ENCODE data around the gene ZNF3.
A peak's percentile ranks its signal among the peaks of the same experiment; 100 is the strongest.

The ZNF3 gene

GRCh38 chr7:100088621-100089457 lies 7.3 kb upstream of the ZNF3 start, which contains the start of gene COPS6:
TSS of gene COPS6 (plus strand) at chr7:100088969. CDS start at chr7:100088991, 22 bp downstream.
- in situ Hi-C loops (cut with MboI; ENCODE audit: low sequenced_read_pairs): no loop called here
- Histone ChIP-seq H3K9me3 (no peaks in the 10 kb centered on the region), H3K4me3 (peak within 1 kb of the TSS; percentile 83), H3K36me3 (replicated peaks) (peaks cover 36% of the 10 kb centered on the region), H3K27me3 (ENCODE audit: low read depth) (no peaks in the 10 kb centered on the region), H3K4me1 (peaks cover 5% of the 10 kb centered on the region)
- peak; percentile 53 to 89 for DNase-seq (ENCODE audit: low spot score in 2 of 2)

DNA sequence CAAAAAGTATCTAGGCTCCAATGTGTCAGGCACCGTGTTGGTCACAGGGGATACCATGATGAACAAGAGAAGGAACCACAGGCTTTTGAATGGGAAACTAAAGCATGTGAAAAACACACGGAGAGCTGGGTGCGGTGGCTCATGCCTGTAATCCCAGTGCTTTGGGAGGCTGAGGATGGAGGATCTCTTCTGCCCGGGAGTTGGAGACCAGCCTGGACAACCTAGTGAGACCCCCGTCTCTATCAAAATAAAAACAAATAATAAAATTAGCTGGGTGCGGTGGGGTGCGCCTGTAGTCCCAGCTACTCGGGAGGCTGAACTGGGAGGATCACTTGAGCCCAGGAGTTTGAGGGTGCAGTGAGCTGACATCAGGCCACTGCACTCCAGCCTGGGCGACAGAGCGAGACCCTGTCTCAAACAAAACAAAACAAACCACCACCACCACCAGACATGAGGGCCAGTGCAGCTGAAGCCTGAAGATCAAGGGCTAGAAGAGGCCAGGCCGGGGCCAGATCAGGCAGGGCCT lies 6.6 kb upstream of the ZNF3 start:
- Histone ChIP-seq H3K36me3 (replicated peaks) (peaks cover 29% of the 10 kb centered on the region), H3K9me3 (no peaks in the 10 kb centered on the region), H3K4me3 (peak overlapping the region; percentile 83), H3K4me1 (peaks cover 5% of the 10 kb centered on the region), H3K27me3 (ENCODE audit: low read depth) (no peaks in the 10 kb centered on the region)
- in situ Hi-C loops (cut with MboI; ENCODE audit: low sequenced_read_pairs): no loop called here
- no peak for DNase-seq (ENCODE audit: low spot score in 2 of 2)

- Histone ChIP-seq H3K4me3 (no peak overlapping the region), H3K4me1 (peaks cover 10% of the 10 kb centered on the region), H3K27me3 (ENCODE audit: low read depth) (no peaks in the 10 kb centered on the region), H3K9me3 (no peaks in the 10 kb centered on the region), H3K36me3 (replicated peaks) (peaks cover 19% of the 10 kb centered on the region)
- in situ Hi-C loops (cut with MboI; ENCODE audit: low sequenced_read_pairs): no loop called here
- no peak for DNase-seq (ENCODE audit: low spot score in 2 of 2)
These were observed 5.7 kb upstream of the ZNF3 start for GRCh38 chr7:100087055-100087750.

DNA sequence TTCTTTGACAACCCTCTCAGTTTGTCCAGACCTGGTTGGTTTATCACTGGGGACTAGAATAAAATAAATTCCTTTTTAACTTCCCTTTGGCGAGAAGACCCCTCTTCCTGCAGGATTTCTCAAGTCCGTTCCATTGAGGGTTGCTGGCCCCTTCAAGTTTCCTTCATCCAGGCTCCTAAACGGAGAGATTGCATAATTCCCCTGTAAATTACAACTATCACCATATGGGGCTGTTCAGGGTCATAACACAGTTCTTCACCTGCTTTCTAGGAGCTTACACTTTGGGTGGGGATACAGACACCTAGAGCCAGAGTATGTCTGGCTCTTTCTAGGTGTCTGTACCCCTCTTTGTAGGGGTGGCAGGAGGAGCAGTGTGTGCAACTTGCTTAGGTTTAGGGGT lies 4.0 kb upstream of the ZNF3 start:
- DNase-seq (ENCODE audit: low spot score in 2 of 2): no peak
- Histone ChIP-seq H3K27me3 (ENCODE audit: low read depth) (no peaks in the 10 kb centered on the region), H3K4me1 (peaks cover 13% of the 10 kb centered on the region), H3K4me3 (no peak overlapping the region), H3K9me3 (no peaks in the 10 kb centered on the region), H3K36me3 (replicated peaks) (peaks cover 5% of the 10 kb centered on the region)
- in situ Hi-C loops (cut with MboI; ENCODE audit: low sequenced_read_pairs): no loop called here

GRCh38 chr7:100082978-100083377 lies 1.5 kb upstream of the ZNF3 start:
- H3K9me3 ChIP-seq: no peaks in the 10 kb centered on the region
- peaks cover 22% of the 10 kb centered on the region for H3K36me3 ChIP-seq (replicated peaks)
- DNase-seq (ENCODE audit: low spot score in 2 of 2): no peak
- H3K4me3 ChIP-seq: no peak overlapping the region
- in situ Hi-C loops (cut with MboI; ENCODE audit: low sequenced_read_pairs): no loop called here
- H3K27me3 ChIP-seq (ENCODE audit: low read depth): no peaks in the 10 kb centered on the region
- peaks cover 13% of the 10 kb centered on the region for H3K4me1 ChIP-seq

DNA sequence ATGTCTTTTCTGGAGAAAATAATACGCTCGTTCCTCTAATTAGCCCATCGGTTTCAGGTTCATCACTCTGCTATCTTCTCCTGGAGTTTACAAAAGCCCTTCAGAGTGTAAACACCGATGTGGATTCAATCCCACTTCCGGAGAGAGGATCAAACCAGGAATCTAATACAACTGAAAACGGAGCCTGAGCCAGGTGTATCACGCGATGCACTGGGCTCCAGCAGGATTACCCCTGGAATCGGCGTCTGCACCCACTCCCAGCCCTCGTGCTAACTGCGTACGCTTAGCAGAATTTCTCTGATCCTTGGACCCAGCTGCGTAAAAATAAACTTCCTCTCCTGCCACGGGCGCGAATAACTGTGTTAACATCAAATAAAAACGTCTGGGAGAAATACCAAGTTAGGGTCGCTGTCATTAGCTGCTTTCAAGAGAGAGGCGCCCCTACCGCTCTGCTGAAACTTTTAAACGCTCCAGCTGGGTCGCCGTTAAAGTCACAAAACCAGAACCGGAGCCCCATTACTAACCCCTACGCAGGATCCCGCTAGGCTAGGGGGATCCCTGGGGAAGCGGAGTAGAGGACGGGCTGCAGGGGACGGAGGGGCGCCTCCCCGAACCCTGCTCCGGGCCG lies 502 bp downstream of the ZNF3 start:
- in situ Hi-C loops (cut with MboI; ENCODE audit: low sequenced_read_pairs): no loop called here
- no peaks in the 10 kb centered on the region for H3K9me3 ChIP-seq
- no peaks in the 10 kb centered on the region for H3K27me3 ChIP-seq (ENCODE audit: low read depth)
- DNase-seq (ENCODE audit: low spot score in 2 of 2): no peak
- peaks cover 13% of the 10 kb centered on the region for H3K4me1 ChIP-seq
- H3K36me3 ChIP-seq (replicated peaks): peaks cover 42% of the 10 kb centered on the region
- H3K4me3 ChIP-seq: peak overlapping the region; percentile 96

GRCh38 chr7:100079024-100079560 lies 2.4 kb downstream of the ZNF3 start:
- Histone ChIP-seq H3K36me3 (replicated peaks) (peaks cover 61% of the 10 kb centered on the region), H3K4me3 (no peak overlapping the region), H3K4me1 (peaks cover 13% of the 10 kb centered on the region), H3K9me3 (no peaks in the 10 kb centered on the region; the same call in 1 of the 2 replicates), H3K27me3 (ENCODE audit: low read depth) (no peaks in the 10 kb centered on the region)
- DNase-seq (ENCODE audit: low spot score in 2 of 2): no peak
- in situ Hi-C loops (cut with MboI; ENCODE audit: low sequenced_read_pairs): no loop called here

- in situ Hi-C loops (cut with MboI; ENCODE audit: low sequenced_read_pairs): no loop called here
- Histone ChIP-seq H3K27me3 (ENCODE audit: low read depth) (no peaks in the 10 kb centered on the region), H3K4me3 (no peak overlapping the region), H3K9me3 (peaks cover 7% of the 10 kb centered on the region), H3K36me3 (replicated peaks) (peaks cover 80% of the 10 kb centered on the region), H3K4me1 (peaks cover 8% of the 10 kb centered on the region)
- DNase-seq (ENCODE audit: low spot score in 2 of 2): no peak
These were observed 4.3 kb downstream of the ZNF3 start for GRCh38 chr7:100077205-100077604.

GRCh38 chr7:100075418-100075817 lies 6.1 kb downstream of the ZNF3 start:
- DNase-seq (ENCODE audit: low spot score in 2 of 2): no peak
- in situ Hi-C loops (cut with MboI; ENCODE audit: low sequenced_read_pairs): no loop called here
- H3K4me1 ChIP-seq: peaks cover 5% of the 10 kb centered on the region
- H3K36me3 ChIP-seq (replicated peaks): peaks cover 95% of the 10 kb centered on the region
- H3K27me3 ChIP-seq (ENCODE audit: low read depth): no peaks in the 10 kb centered on the region
- H3K9me3 ChIP-seq: peaks cover 25% of the 10 kb centered on the region
- no peak overlapping the region for H3K4me3 ChIP-seq

GRCh38 chr7:100074841-100075240 lies 6.7 kb downstream of the ZNF3 start:
- DNase-seq (ENCODE audit: low spot score in 2 of 2): no peak
- Histone ChIP-seq H3K9me3 (peaks cover 28% of the 10 kb centered on the region), H3K36me3 (replicated peaks) (peaks cover 98% of the 10 kb centered on the region), H3K27me3 (ENCODE audit: low read depth) (no peaks in the 10 kb centered on the region), H3K4me3 (no peak overlapping the region), H3K4me1 (peaks cover under 1% of the 10 kb centered on the region)
- in situ Hi-C loops (cut with MboI; ENCODE audit: low sequenced_read_pairs): no loop called here

DNA sequence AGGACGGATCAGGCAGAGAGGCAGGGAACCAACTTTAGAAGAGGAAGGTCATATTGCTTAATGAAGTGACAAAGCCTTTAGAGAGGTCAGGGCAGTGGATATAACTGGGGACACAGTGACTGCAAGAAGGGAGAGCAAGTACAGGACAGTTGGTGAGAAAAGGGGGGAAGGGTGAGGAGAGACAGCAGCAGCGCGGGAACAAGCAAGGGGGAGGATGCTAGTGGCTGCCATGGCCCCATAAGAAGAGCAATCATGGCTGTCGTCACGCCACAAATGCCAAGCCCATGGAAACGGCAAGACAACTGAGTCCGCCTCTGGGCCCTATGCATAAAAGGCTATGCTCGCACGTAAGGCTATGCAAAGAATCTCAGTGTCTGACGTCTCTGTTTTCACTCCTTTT lies 9.1 kb downstream of the ZNF3 start:
- Histone ChIP-seq H3K36me3 (replicated peaks) (peaks cover 83% of the 10 kb centered on the region), H3K4me3 (no peak overlapping the region), H3K9me3 (peaks cover 28% of the 10 kb centered on the region)

GRCh38 chr7:100071018-100071723 lies 10.4 kb downstream of the ZNF3 start:
- Histone ChIP-seq H3K4me3 (no peak overlapping the region), H3K36me3 (replicated peaks) (peaks cover 70% of the 10 kb centered on the region), H3K4me1 (no peaks in the 10 kb centered on the region), H3K9me3 (peaks cover 28% of the 10 kb centered on the region), H3K27me3 (ENCODE audit: low read depth) (no peaks in the 10 kb centered on the region)
- in situ Hi-C loops (cut with MboI; ENCODE audit: low sequenced_read_pairs): no loop called here
- no peak for DNase-seq (ENCODE audit: low spot score in 2 of 2)

More for the DNA sequence above, 9.1 kb downstream of the ZNF3 start:
- Histone ChIP-seq H3K27me3 (ENCODE audit: low read depth) (no peaks in the 10 kb centered on the region), H3K4me1 (no peaks in the 10 kb centered on the region)
- DNase-seq (ENCODE audit: low spot score in 2 of 2): no peak
- in situ Hi-C loops (cut with MboI; ENCODE audit: low sequenced_read_pairs): no loop called here

- in situ Hi-C loops (cut with MboI; ENCODE audit: low sequenced_read_pairs): no loop called here
These were observed 11.5 kb downstream of the ZNF3 start for GRCh38 chr7:100069991-100070390.

More at GRCh38 chr7:100069991-100070390, 11.5 kb downstream of the ZNF3 start:
- H3K9me3 ChIP-seq: peaks cover 28% of the 10 kb centered on the region
- no peaks in the 10 kb centered on the region for H3K27me3 ChIP-seq (ENCODE audit: low read depth)
- H3K4me1 ChIP-seq: no peaks in the 10 kb centered on the region
- H3K36me3 ChIP-seq (replicated peaks): peaks cover 60% of the 10 kb centered on the region
- H3K4me3 ChIP-seq: no peak overlapping the region
- DNase-seq (ENCODE audit: low spot score in 2 of 2): no peak

Measured in HAP-1 (cell line).